ENCODE data around the gene TRAPPC6A.

DNA sequence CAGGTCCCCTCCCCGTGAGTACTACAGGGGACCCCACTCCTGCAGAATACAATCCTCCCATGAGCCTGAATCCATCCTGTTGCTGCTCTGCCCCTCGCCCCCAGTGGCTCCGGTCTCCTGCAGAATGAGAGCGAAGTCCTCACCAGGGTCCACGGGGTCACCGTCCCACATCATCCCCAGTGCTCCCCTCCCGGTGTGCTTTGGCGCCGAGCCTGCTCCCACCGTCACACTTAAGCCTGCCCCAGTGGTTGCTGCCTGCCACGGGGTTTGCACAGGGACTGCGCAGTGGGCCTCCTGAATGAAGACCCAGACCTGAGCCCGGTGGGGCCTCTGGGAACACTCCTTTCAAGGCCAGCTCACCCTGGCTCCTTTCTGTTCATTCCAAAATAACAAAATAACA, 47.8 kb downstream of the TRAPPC6A start:
- TF ChIP-seq, protein P1, sequence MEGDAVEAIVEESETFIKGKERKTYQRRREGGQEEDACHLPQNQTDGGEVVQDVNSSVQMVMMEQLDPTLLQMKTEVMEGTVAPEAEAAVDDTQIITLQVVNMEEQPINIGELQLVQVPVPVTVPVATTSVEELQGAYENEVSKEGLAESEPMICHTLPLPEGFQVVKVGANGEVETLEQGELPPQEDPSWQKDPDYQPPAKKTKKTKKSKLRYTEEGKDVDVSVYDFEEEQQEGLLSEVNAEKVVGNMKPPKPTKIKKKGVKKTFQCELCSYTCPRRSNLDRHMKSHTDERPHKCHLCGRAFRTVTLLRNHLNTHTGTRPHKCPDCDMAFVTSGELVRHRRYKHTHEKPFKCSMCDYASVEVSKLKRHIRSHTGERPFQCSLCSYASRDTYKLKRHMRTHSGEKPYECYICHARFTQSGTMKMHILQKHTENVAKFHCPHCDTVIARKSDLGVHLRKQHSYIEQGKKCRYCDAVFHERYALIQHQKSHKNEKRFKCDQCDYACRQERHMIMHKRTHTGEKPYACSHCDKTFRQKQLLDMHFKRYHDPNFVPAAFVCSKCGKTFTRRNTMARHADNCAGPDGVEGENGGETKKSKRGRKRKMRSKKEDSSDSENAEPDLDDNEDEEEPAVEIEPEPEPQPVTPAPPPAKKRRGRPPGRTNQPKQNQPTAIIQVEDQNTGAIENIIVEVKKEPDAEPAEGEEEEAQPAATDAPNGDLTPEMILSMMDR (conservative IDR thresholded peaks at IDR 0.05; ENCODE audit: low read depth, low read length): no peak
- TF ChIP-seq EZH2 (IDR thresholded peaks at IDR 0.05; ENCODE audit: low read length, unreplicated experiment): no peak
